ENCODE measurements around the gene MRLN.
"Not testable (repeated sequence)": the region's sequence is repeated elsewhere in the genome, so short reads cannot be mapped to it uniquely, and the experiment has no call there.

The MRLN gene

DNA sequence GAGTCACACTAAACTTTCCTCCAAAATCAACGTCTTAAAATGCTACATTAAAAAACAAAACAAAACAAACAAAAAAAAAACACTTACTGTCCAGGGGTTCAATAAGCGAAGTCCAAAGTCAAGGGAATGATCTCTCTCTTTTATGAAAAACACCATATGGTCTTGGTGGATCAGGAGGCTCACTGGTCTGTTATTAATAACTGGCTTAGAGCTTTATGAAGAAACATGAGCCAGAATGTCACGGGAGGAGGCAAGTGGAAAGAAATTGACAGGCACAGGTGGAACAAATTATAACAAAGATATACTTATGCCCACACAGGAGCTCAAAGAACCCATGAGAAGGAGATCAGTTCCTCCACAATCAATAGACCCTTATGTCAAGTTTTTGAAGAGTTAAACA is at the start of gene MRLN:
Gene MRLN, minus strand, starts transcription at position 189 of the 400 bp plus-strand sequence.
- DNase-seq (ENCODE audit: low read depth): no peak
- H3K4me3 ChIP-seq (ENCODE audit: low read length): no peak within 1 kb of the TSS
- TF ChIP-seq CTCF (conservative IDR thresholded peaks at IDR 0.05; ENCODE audit: low read length): no peak

DNA sequence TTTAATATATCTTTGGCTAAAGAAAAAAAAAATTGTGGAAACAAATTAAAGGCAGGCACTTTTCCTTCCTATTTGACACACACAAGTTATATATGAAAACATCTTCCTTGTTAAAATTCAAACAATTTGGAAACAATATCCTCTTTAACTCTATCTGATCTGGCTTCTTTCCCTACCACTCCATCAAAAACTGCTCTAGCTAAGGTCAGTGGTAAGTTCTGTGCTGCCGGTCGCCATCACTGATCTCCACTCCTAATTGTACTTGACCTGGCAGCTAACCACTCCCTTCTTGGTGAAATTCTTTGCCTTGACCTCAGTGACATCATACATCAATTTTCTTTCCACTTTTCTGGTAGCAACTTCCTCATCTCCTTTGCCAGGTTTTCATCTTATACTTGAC is 47.9 kb upstream of the MRLN start:
- H3K4me3 ChIP-seq (ENCODE audit: low read length): no peak overlapping the region
- no peak for DNase-seq (ENCODE audit: low read depth)
- no peak for TF ChIP-seq CTCF (conservative IDR thresholded peaks at IDR 0.05; ENCODE audit: low read length)

GRCh38 chr10:59799421-59799820 is 46.2 kb upstream of the MRLN start:
- H3K4me3 ChIP-seq (ENCODE audit: low read length): no peak overlapping the region
- DNase-seq (ENCODE audit: low read depth): no peak
- no peak for TF ChIP-seq CTCF (conservative IDR thresholded peaks at IDR 0.05; ENCODE audit: low read length)

GRCh38 chr10:59793919-59794318 is 40.7 kb upstream of the MRLN start:
- no peak for DNase-seq (ENCODE audit: low read depth)
- TF ChIP-seq CTCF (conservative IDR thresholded peaks at IDR 0.05; ENCODE audit: low read length): no peak
- no peak overlapping the region for H3K4me3 ChIP-seq (ENCODE audit: low read length)

DNA sequence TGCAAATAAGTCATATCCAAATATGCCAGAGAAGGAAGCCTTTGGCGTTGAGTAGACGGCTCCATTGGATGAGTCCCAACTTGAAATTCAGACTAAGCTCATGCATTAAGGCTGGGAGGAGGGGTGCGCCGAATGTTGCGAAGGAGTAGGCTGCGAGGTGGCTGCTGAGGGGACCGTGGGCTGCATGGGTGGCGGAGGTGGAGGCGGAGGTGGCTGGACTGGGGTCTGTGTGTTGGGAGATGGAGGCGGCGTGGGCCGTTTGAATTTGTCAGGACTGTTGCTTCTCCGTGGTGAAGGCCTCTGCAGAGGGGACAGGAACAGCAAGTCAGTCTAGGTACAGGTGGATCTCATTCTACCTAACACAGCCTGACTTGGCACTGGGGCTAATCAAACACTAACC is 39.6 kb upstream of the MRLN start:
- TF ChIP-seq CTCF (conservative IDR thresholded peaks at IDR 0.05; ENCODE audit: low read length): no peak
- DNase-seq (ENCODE audit: low read depth): no peak
- no peak overlapping the region for H3K4me3 ChIP-seq (ENCODE audit: low read length)

DNA sequence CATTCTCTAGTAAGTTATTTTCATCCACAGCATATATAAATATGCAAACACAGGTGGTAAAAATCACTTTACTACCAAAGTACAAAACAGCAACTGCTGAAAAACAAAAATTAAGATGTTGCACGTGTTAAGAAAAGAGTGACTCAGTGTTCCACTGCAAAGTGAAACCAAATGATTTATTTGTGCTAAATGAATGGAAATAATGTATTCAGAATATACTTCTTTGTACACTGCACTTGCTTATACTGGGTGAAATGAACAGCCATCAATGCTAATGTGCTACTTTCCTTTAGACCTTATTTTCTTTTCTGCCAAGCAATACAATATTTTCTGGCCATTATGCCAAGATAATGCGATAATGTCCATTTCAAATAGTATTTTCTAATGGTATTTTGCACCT is 38.3 kb upstream of the MRLN start:
- no peak overlapping the region for H3K4me3 ChIP-seq (ENCODE audit: low read length)
- TF ChIP-seq CTCF (conservative IDR thresholded peaks at IDR 0.05; ENCODE audit: low read length): no peak
- no peak for DNase-seq (ENCODE audit: low read depth)

- DNase-seq (ENCODE audit: low read depth); H3K4me3 ChIP-seq (ENCODE audit: low read length): not testable (repeated sequence)
Measured at GRCh38 chr10:59790080-59790479, 36.8 kb upstream of the MRLN start.

GRCh38 chr10:59788914-59789313 is 35.7 kb upstream of the MRLN start:
- H3K4me3 ChIP-seq (ENCODE audit: low read length); DNase-seq (ENCODE audit: low read depth): not testable (repeated sequence)

- not testable (repeated sequence) for DNase-seq (ENCODE audit: low read depth); H3K4me3 ChIP-seq (ENCODE audit: low read length)
Measured at GRCh38 chr10:59787032-59787431, 33.8 kb upstream of the MRLN start.

GRCh38 chr10:59785476-59785875 is 32.2 kb upstream of the MRLN start:
- not testable (repeated sequence) for H3K4me3 ChIP-seq (ENCODE audit: low read length)

More at GRCh38 chr10:59785476-59785875, 32.2 kb upstream of the MRLN start:
- DNase-seq (ENCODE audit: low read depth): not testable (repeated sequence)
